Lower leg skin (tissue), 4 donors: ENCODE measurements around the gene SREBF1. TPM values are rescaled to one million over a fixed set of nuclear protein-coding genes. Genes with fewer than 3 reads are reported as not detected.
"Not testable (repeated sequence)": the region's sequence is repeated elsewhere in the genome, so short reads cannot be mapped to it uniquely, and the experiment has no call there.

Source experiments
- DNase-seq, 2 donors: peaks; one replicate each; pipeline ENCODE4 v3.0.0-alpha.2; 2019; ENCODE audit warnings: low spot score in 2 of 2
- H3K4me3 ChIP-seq: fragments of 200-600 bp; sonication (generic); 2 replicates; pipeline ENCODE4 v1.5.1; 2017; ENCODE audit warnings: mild to moderate bottlenecking, low read depth; ENCODE audit not compliant: poor library complexity, severe bottlenecking
- POLR2A ChIP-seq, 2 donors: fragments of 450-650 bp; IDR thresholded peaks; one replicate each; pipeline ENCODE4 v1.6.1; 2016 to 2017; ENCODE audit warnings: antibody characterized with exemption in 2 of 2, mild to moderate bottlenecking in 1 of 2, moderate library complexity in 1 of 2
- WGBS, 2 donors: methylation state at CpG; one replicate each; pipeline ENCODE4 v1.1.5; 2018; 5-methylcytosine and 5-hydroxymethylcytosine counted together
- intact Hi-C: fragments of 100-400 bp; cut with DNase I; formaldehyde crosslinking; loops from one replicate; pipeline ENCODE4 v1.15.0; 2023; ENCODE audit warnings: low total_unique reads
- total RNA-seq, 4 donors: library from RNA; depleted of rRNA; stranded (reverse); fragments of >200 nt; gene quantifications; one replicate each; pipeline ENCODE4 v1.1.0, GENCODE V29; 2016
- TF ChIP-seq, protein P1 (sequence below), 3 donors: fragments of 450-650 bp; IDR thresholded peaks; one replicate each; pipeline ENCODE4 v1.5.1; 2016; ENCODE audit warnings: antibody characterized with exemption in 3 of 3, mild to moderate bottlenecking in 3 of 3, moderate library complexity in 2 of 3

Gene SREBF1
- total RNA-seq, 4 donors from 2014 or later, result 54.3 to 146 (median 102) TPM

DNA sequence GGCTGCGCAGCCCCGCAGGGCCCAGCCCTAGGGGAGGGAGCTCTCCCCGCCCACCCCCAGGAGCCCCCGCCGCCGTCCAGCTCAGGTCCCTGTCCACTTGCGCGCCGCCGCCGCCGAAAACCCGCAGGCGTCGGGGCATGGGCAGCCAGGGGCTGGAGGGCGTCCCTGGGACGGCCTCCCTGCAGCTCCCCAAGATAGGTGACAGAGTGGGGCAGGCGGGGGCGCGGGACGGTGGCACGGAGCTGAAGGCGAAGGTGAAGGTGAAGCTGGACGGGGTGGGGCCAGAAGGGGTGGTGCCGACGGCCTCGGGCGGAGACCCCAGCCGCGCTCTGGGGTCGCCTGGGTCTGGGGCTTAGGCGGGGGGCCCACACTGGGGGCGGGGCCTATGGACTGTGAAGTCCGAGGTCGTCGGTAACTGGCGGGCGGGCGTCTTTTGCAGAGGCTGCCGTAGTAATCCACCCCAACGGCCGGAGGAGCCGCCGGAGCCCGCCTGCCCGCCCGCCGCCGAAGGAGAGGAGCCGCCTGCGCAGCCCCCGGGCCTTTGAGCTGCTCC, 27.2 kb downstream of the SREBF1 start:
- TF ChIP-seq, protein P1, sequence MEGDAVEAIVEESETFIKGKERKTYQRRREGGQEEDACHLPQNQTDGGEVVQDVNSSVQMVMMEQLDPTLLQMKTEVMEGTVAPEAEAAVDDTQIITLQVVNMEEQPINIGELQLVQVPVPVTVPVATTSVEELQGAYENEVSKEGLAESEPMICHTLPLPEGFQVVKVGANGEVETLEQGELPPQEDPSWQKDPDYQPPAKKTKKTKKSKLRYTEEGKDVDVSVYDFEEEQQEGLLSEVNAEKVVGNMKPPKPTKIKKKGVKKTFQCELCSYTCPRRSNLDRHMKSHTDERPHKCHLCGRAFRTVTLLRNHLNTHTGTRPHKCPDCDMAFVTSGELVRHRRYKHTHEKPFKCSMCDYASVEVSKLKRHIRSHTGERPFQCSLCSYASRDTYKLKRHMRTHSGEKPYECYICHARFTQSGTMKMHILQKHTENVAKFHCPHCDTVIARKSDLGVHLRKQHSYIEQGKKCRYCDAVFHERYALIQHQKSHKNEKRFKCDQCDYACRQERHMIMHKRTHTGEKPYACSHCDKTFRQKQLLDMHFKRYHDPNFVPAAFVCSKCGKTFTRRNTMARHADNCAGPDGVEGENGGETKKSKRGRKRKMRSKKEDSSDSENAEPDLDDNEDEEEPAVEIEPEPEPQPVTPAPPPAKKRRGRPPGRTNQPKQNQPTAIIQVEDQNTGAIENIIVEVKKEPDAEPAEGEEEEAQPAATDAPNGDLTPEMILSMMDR (IDR thresholded peaks at IDR 0.05), result no peak
- WGBS, 2 donors, result 50 to 56% methylated on average over 19 to 38 of the region's 52 CpGs
- DNase-seq, result no peak
- intact Hi-C loops, result no loop called here
- H3K4me3 ChIP-seq, result no peak overlapping the region

DNA sequence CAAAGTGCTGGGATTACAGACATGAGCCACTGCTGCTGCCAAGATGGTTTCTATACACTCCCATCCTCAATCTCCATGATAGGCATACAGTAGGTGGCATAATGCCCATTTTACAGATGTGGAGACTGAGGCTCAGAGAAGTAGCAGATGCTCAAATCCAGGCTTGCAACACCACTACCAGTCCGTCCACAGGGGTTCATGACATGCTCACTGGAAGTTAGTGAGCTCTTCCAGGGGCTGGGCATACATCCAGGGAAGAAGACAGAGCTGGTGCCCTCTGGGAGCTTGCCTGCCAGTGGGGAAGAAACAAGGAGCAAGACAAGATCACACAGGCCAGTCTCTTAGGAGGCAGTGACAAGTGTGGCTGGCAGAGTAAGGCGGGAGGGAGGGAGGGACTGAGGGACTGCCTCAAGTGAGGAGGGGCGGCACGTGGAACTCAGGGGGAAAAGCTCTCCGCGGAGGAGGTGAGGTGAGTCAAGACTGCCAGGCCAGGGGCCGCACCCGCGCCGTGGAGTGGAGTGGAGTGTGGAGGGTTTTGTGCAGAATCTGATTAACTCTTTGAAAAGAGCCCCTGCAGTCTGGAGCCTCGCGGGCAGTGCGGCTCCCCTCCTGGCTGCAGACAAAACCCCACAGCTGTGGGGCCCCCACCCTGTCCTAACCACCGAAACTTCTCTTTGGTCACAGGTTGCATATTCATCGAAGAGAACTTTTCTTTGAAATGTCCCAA, 27.9 kb downstream of the SREBF1 start:
- WGBS, 2 donors, result 40 to 55% methylated on average over 15 of the region's 15 CpGs
- intact Hi-C loops, result no loop called here
- DNase-seq, result no peak
- TF ChIP-seq POLR2A (IDR thresholded peaks at IDR 0.05), result no peak
- TF ChIP-seq, protein P1 (IDR thresholded peaks at IDR 0.05), result no peak
- H3K4me3 ChIP-seq, result no peak overlapping the region

DNA sequence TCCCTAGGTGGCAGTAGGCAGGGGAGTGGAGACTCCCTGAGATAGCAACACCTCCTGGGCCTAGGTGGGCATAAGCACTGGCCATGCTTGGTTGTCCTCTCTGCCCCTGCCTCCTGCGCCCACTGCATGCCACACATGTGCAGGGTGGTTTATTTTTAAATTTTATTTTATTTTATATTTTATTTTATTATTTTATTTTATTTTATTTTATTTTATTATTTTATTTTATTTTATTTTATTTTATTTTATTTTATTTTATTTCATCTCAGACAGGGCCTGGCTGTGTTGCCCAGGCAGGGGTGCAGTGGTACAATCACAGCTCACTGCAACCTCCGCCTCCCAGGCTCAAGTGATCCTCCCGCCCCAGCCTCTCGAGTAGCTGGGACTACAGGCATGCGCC, 28.6 kb downstream of the SREBF1 start:
- DNase-seq, H3K4me3 ChIP-seq, intact Hi-C loops: not testable (repeated sequence)
- WGBS, 2 donors, result 90 to 97% methylated on average over 5 of the region's 5 CpGs

DNA sequence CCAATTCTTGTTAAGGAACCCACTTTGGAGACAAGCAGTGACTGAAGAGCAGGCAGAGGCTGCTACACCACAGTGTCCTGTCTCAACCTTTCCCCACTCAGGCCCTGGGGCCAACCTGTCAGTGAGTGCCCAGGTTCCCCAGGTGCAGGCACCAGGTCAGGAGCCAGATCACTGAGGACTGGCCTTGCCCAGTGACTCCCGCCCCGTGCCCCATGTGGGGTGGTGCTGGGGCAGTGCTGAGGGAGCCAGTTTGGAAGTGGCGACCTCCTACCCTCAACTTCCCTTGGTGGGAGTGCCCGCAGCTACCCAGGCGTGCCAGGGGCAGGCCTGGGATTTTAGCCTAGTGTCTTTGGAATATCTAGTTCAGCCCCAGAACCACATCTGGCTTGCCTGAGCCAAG, 29.3 kb downstream of the SREBF1 start:
- H3K4me3 ChIP-seq, result no peak overlapping the region
- DNase-seq, result no peak
- WGBS, 2 donors, result 67 to 79% methylated on average over 4 to 5 of the region's 5 CpGs
- no peak for TF ChIP-seq POLR2A (IDR thresholded peaks at IDR 0.05)
- TF ChIP-seq, protein P1 (IDR thresholded peaks at IDR 0.05), result no peak
- intact Hi-C loops, result no loop called here

DNA sequence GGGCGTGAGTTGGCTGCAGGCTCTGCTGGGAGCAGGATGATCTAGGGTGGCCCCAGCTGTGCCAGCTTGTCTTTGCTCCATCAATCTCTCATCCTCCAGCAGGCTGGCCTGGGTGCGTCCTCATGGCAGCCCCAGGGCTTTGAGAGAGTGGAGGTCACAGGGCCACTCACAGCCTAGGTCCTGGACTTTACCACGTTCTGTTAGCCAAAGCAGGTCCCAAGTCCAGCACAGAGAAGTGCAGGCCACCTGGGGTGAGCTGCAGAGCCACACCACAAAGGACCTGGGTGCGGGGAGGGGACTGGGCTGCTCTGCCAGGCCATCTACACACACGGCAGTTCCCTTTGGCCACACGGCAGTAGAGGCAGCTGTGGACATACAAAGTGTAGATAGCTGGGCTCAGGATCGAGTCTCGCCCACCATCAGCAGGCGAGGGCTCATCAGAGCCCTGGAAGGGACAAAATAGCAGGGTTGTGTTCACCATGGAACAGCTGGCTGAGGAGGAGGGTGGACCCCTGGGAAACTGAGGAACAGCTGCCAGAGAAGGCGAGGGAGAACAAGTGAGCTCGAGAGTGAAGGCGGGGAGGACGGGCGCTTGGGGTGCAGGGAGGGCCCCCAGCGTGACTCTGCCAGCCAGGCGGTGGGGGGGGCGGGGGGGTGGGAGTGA, 30.0 kb downstream of the SREBF1 start:
- intact Hi-C loops, result no loop called here
- H3K4me3 ChIP-seq, result no peak overlapping the region
- WGBS, 2 donors, result 76 to 78% methylated on average over 17 of the region's 17 CpGs
- no peak for DNase-seq
- TF ChIP-seq POLR2A (IDR thresholded peaks at IDR 0.05), result no peak
- TF ChIP-seq, protein P1 (IDR thresholded peaks at IDR 0.05), result no peak

DNA sequence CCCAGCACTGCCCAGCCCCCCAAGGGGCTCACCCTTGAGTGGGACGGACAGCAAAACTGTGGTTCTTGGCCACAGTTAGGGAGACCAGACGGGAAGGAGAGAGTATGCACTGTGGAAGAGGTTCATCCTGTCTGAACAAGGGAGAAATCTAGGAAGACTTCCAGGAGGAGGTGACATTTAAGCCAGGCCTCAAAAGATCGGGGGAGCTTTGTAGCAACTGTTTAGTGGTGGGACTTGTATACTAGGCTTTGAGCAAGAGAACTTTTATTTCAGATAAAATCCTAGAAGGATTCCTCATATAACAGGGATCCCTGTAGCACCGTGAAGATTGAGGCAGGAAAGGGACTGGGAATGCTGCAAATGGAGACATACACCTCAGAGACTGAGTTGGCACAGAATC, 30.8 kb downstream of the SREBF1 start:
- no peak for DNase-seq
- TF ChIP-seq, protein P1 (IDR thresholded peaks at IDR 0.05), result no peak
- no peak for TF ChIP-seq POLR2A (IDR thresholded peaks at IDR 0.05)
- intact Hi-C loops, result no loop called here
- WGBS, 2 donors, result 80 to 90% methylated on average over 4 of the region's 4 CpGs
- H3K4me3 ChIP-seq, result no peak overlapping the region
